ENCODE measurements around the gene MAP4K2. TPM values are rescaled to one million over a fixed set of nuclear protein-coding genes. Genes with fewer than 3 reads are reported as not detected.

Gene MAP4K2
- total RNA-seq, 2 experiments from 2014 or later = 95.6 to 98.0 TPM

DNA sequence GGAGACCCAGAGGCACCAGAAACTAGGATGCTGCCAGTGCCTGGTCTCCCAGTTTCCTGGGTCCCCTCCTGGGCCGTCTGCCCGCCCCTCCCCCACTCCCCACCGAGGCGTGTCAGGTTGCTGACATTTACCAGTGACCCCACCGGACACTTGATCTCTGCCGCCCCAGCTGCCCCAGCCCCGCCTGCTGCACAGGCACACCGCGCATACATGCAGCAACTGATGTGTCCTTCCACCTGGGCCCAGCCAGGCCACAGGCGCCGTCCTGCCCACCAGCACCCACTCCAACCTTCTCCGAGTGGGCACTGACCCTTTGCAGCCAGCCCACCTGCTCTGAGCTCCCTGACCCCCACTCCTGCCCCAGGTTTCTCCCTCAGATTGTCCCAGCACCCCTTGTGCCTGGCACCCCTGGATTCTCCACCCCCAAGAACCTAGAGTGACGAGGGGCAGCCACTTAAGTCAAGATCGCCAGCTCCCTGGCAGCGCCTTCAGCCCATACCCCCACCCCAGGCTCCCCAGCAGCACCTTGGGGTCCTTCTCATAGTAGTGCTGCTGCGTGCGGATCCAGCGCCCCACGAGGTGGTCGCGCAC, 43.8 kb downstream of the MAP4K2 start:
- CTCF ChIA-PET = interaction anchor here (11.8 kb wide), 1 partner anchor 15 kb away, joined by 132 read pairs; the partner anchor contains the start of gene RASGRP2
- Mint-ChIP-seq H3K27ac (peak overlapping the region; percentile 99), H3K27me3 (no peaks in the 10 kb centered on the region), H3K4me3 (no peak overlapping the region), H3K36me3 (ENCODE audit: low read depth) (peaks cover 35% of the 10 kb centered on the region), H3K9me3 (no peaks in the 10 kb centered on the region), H3K4me1 (peaks cover 46% of the 10 kb centered on the region)
- POLR2A ChIA-PET = interaction anchor here (0.5 to 13.2 kb wide), 5 partner anchors 11 to 63 kb away, joined by 3 to 435 read pairs (median 10); partner anchors contain the start of genes RASGRP2 and SF1
- DNase-seq = no peak

GRCh38 chr11:64758330-64759079, 44.5 kb downstream of the MAP4K2 start:
- Mint-ChIP-seq H3K9me3 (no peaks in the 10 kb centered on the region), H3K36me3 (ENCODE audit: low read depth) (peaks cover 28% of the 10 kb centered on the region), H3K4me3 (no peak overlapping the region), H3K27me3 (no peaks in the 10 kb centered on the region), H3K27ac (no peak overlapping the region), H3K4me1 (peaks cover 38% of the 10 kb centered on the region)
- POLR2A ChIA-PET = interaction anchor here (13.2 kb wide), 1 partner anchor 12 kb away, joined by 435 read pairs; the partner anchor contains the start of gene RASGRP2
- DNase-seq = no peak
- CTCF ChIA-PET = interaction anchor here (11.8 kb wide), 1 partner anchor 14 kb away, joined by 132 read pairs; the partner anchor contains the start of gene RASGRP2

GRCh38 chr11:64757549-64758329, 45.3 kb downstream of the MAP4K2 start:
- ChIA-PET CTCF (interaction anchor here (11.8 kb wide), 1 partner anchor 13 kb away, joined by 132 read pairs; the partner anchor contains the start of gene RASGRP2), POLR2A (interaction anchor here (0.6 to 13.2 kb wide), 3 partner anchors 10 to 19 kb away, joined by 3 to 435 read pairs (median 3); partner anchors contain the start of gene RASGRP2)
- H3K9me3 Mint-ChIP-seq = no peaks in the 10 kb centered on the region
- H3K4me3 Mint-ChIP-seq = no peak overlapping the region
- H3K27me3 Mint-ChIP-seq = no peaks in the 10 kb centered on the region
- DNase-seq = no peak
- H3K4me1 Mint-ChIP-seq = peaks cover 31% of the 10 kb centered on the region
- H3K27ac Mint-ChIP-seq = no peak overlapping the region
- H3K36me3 Mint-ChIP-seq (ENCODE audit: low read depth) = peaks cover 24% of the 10 kb centered on the region

- H3K27me3 Mint-ChIP-seq = no peaks in the 10 kb centered on the region
- ChIA-PET POLR2A (interaction anchor here (0.7 to 2.4 kb wide), 3 partner anchors 8 to 11 kb away, joined by 3 to 15 read pairs (median 5); partner anchors contain the start of gene RASGRP2), CTCF (interaction anchor here (1.4 to 11.8 kb wide), 2 partner anchors 11 to 15 kb away, joined by 3 to 132 read pairs; partner anchors contain the start of gene RASGRP2)
- H3K36me3 Mint-ChIP-seq (ENCODE audit: low read depth) = peaks cover 17% of the 10 kb centered on the region
- H3K27ac Mint-ChIP-seq = no peak overlapping the region
- no peaks in the 10 kb centered on the region for H3K9me3 Mint-ChIP-seq
- peaks cover 21% of the 10 kb centered on the region for H3K4me1 Mint-ChIP-seq
- H3K4me3 Mint-ChIP-seq = no peak overlapping the region
- DNase-seq = no peak
Observed at GRCh38 chr11:64755681-64756361, 47.2 kb downstream of the MAP4K2 start.

DNA sequence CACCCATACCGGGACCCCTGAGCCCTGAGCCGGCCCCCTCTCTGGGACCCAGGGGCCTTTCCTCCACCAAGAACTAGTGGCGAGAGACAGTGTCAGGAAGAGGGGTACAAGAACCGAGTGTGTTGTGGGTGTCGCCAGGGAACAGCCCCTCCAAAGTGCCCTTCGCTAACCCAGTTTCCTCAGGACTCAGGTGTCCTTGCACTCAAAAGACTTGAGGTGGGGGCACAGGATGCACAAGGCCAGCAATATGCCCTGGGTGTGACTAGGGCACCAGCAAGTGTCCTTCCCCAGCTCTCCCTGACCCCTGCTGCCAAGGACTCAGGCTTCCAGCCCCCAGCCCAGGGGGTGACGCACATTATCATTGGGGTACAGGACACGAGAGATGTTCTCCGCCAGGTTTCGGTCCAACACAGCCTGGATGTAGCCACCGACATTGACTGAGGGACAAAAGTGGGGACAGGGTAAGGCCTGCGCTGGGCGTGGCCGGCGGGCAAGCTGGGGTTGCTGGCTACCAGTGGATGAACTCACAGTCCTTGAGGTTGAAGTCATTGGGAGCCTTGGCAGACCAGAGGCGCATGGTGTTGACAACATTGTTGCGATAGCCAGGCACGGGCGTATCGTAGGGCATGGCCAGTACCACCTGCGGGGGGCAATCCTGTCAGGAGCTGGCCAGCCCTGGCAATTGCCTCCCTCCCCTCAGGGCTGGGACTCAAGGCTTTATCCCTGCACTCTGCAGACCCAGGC, 47.9 kb downstream of the MAP4K2 start:
- Mint-ChIP-seq H3K4me1 (peaks cover 21% of the 10 kb centered on the region), H3K36me3 (ENCODE audit: low read depth) (peaks cover 21% of the 10 kb centered on the region), H3K9me3 (no peaks in the 10 kb centered on the region), H3K27ac (no peak overlapping the region), H3K27me3 (no peaks in the 10 kb centered on the region), H3K4me3 (no peak overlapping the region)
- no peak for DNase-seq
- CTCF ChIA-PET = interaction anchor here (0.5 to 11.8 kb wide), 3 partner anchors 10 to 91 kb away, joined by 3 to 132 read pairs (median 4); partner anchors contain the start of gene RASGRP2
- POLR2A ChIA-PET = interaction anchor here (0.7 to 2.4 kb wide), 3 partner anchors 8 to 10 kb away, joined by 3 to 15 read pairs (median 5); partner anchors contain the start of gene RASGRP2

DNA sequence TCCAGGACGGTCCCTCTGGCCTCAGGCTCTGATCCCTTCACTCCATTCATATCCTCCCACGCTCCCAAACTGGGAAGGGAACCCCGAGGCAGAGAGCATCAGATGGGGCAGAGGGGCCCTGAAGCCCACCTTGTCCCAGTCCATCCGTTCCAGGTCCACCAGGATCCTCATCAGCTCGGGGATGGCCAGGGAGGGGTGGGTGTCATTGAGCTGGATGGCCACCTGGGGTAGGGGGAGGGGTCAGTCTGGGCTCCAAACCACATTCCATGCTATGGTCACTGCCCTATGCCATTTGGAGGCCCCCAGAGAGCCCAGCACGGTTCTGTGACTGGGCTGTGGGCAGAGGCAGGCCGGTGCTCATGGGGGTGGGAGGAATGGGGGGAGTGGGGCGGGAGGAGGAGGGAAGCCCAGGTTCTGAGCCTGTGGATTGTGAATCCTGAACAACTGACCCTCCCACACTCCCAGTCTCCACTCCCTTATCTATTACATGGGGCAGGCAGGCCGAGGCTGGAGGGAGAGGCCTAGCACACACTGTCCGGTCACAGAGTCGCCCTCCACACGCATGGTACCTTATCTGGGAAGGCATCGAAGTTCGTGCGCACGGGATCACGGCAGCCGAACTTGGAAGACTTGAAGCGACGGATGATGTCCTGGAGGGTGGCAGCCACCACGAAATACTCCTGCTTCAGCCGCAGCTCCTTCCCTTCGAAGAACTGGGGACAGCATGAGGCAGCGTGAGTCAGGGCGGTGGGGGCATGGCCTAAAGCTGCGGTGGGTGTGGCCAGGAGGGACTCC, 48.7 kb downstream of the MAP4K2 start:
- Mint-ChIP-seq H3K36me3 (ENCODE audit: low read depth) (peaks cover 19% of the 10 kb centered on the region), H3K27ac (no peak overlapping the region), H3K4me1 (peaks cover 18% of the 10 kb centered on the region), H3K27me3 (no peaks in the 10 kb centered on the region), H3K4me3 (no peak overlapping the region), H3K9me3 (no peaks in the 10 kb centered on the region)
- ChIA-PET CTCF (interaction anchor here (0.5 kb wide), 1 partner anchor 90 kb away, joined by 4 read pairs; no protein-coding TSS in a partner anchor), POLR2A (interaction anchor here (1.8 to 15.7 kb wide), 3 partner anchors 8 to 9 kb away, joined by 5 to 435 read pairs (median 15); partner anchors contain the start of genes PYGM and RASGRP2)
- no peak for DNase-seq

GRCh38 chr11:64753380-64754123, 49.5 kb downstream of the MAP4K2 start:
- peaks cover 18% of the 10 kb centered on the region for H3K4me1 Mint-ChIP-seq
- CTCF ChIA-PET = interaction anchor here (1.5 kb wide), 1 partner anchor 7 kb away, joined by 5 read pairs; no protein-coding TSS in a partner anchor
- peaks cover 19% of the 10 kb centered on the region for H3K36me3 Mint-ChIP-seq (ENCODE audit: low read depth)
- POLR2A ChIA-PET = interaction anchor here (1.1 to 15.7 kb wide), 4 partner anchors 9 to 25 kb away, joined by 4 to 435 read pairs (median 10); partner anchors contain the start of genes PYGM, RASGRP2 and SF1
- H3K9me3 Mint-ChIP-seq = no peaks in the 10 kb centered on the region
- no peak overlapping the region for H3K27ac Mint-ChIP-seq
- H3K4me3 Mint-ChIP-seq = no peak overlapping the region
- H3K27me3 Mint-ChIP-seq = no peaks in the 10 kb centered on the region
- no peak for DNase-seq

DNA sequence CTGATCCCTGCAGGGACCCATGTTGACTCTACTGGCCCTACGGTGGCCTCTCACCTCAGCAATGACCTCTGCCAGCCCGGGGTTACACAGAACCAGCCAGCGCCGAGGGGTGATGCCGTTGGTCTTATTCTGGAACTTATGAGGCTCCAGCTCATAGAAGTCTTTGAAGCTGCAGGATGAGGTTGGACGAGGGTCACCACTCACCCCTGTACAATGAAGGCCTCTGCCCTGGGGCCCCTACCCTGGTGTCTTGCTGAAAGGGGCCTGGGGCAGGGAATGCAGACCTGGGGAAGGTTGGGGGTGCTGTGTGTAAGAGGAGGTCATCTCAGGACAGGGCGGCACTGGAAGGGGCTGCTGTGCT, 50.0 kb downstream of the MAP4K2 start:
- DNase-seq = no peak
- ChIA-PET CTCF (interaction anchor here (1.0 to 1.5 kb wide), 2 partner anchors 8 to 15 kb away, joined by 3 to 5 read pairs; no protein-coding TSS in a partner anchor), POLR2A (interaction anchor here (1.1 to 15.7 kb wide), 4 partner anchors 9 to 25 kb away, joined by 4 to 435 read pairs (median 6); partner anchors contain the start of genes PYGM, RASGRP2 and SF1)
- peaks cover 24% of the 10 kb centered on the region for H3K36me3 Mint-ChIP-seq (ENCODE audit: low read depth)
- H3K9me3 Mint-ChIP-seq = no peaks in the 10 kb centered on the region
- peaks cover 22% of the 10 kb centered on the region for H3K4me1 Mint-ChIP-seq
- no peaks in the 10 kb centered on the region for H3K27me3 Mint-ChIP-seq
- no peak overlapping the region for H3K27ac Mint-ChIP-seq
- no peak overlapping the region for H3K4me3 Mint-ChIP-seq

- ChIA-PET CTCF (interaction anchor here (1.0 to 1.5 kb wide), 2 partner anchors 9 to 16 kb away, joined by 3 to 5 read pairs; no protein-coding TSS in a partner anchor), POLR2A (interaction anchor here (1.1 to 15.7 kb wide), 4 partner anchors 8 to 26 kb away, joined by 4 to 435 read pairs (median 6); partner anchors contain the start of genes PYGM, RASGRP2 and SF1)
- peaks cover 25% of the 10 kb centered on the region for H3K4me1 Mint-ChIP-seq
- no peak overlapping the region for H3K4me3 Mint-ChIP-seq
- H3K36me3 Mint-ChIP-seq (ENCODE audit: low read depth) = peaks cover 26% of the 10 kb centered on the region
- no peaks in the 10 kb centered on the region for H3K9me3 Mint-ChIP-seq
- H3K27me3 Mint-ChIP-seq = no peaks in the 10 kb centered on the region
- DNase-seq = no peak
- no peak overlapping the region for H3K27ac Mint-ChIP-seq
Observed at GRCh38 chr11:64752175-64752970, 50.6 kb downstream of the MAP4K2 start.
